Mesenchymal stem cell (in vitro differentiated cells and primary cell): ENCODE data around the gene C19orf67.

Experiments
- DNase-seq: peaks from one replicate; pipeline ENCODE4 v3.0.0-alpha.2; 2013
- H2AFZ ChIP-seq: one replicate; pipeline ENCODE4 v1.6.1; 2013; ENCODE audit warnings: low read depth, mild to moderate bottlenecking, control low read depth, inconsistent platforms, low read length, moderate library complexity
- H2AK5ac ChIP-seq: 2 replicates; pipeline ENCODE4 v1.6.1; 2013; ENCODE audit warnings: low read length, moderate library complexity, mild to moderate bottlenecking, inconsistent platforms; ENCODE audit not compliant: severe bottlenecking
- H2BK120ac ChIP-seq: one replicate; pipeline ENCODE4 v1.6.1; 2013; ENCODE audit warnings: low read depth, mild to moderate bottlenecking, inconsistent platforms, low read length, moderate library complexity
- H2BK12ac ChIP-seq, 2 experiments: one replicate each; pipeline ENCODE4 v1.6.1; 2013; ENCODE audit warnings: inconsistent platforms in 2 of 2, low read length in 2 of 2, mild to moderate bottlenecking in 2 of 2, moderate library complexity in 2 of 2, control low read depth in 1 of 2
- H2BK15ac ChIP-seq: one replicate; pipeline ENCODE4 v1.6.1; 2013; ENCODE audit warnings: mild to moderate bottlenecking, low read depth, inconsistent platforms; ENCODE audit not compliant: poor library complexity, severe bottlenecking
- H2BK5ac ChIP-seq: 2 replicates; pipeline ENCODE4 v1.6.1; 2013; ENCODE audit warnings: low read depth, mild to moderate bottlenecking, low read length, control low read depth, inconsistent platforms; ENCODE audit not compliant: poor library complexity, severe bottlenecking
- H3K14ac ChIP-seq, 2 experiments: one replicate each; pipeline ENCODE4 v1.6.1; 2013; ENCODE audit warnings: inconsistent platforms in 2 of 2, low read length in 2 of 2, control low read depth in 1 of 2, mild to moderate bottlenecking in 1 of 2, moderate library complexity in 1 of 2
- H3K18ac ChIP-seq, 2 experiments: one replicate each; pipeline ENCODE4 v1.6.1; 2013; ENCODE audit warnings: inconsistent platforms in 2 of 2, low read length in 2 of 2, control low read depth in 1 of 2, low read depth in 1 of 2, mild to moderate bottlenecking in 1 of 2
- H3K23ac ChIP-seq, 2 experiments: one replicate each; pipeline ENCODE4 v1.6.1; 2013; ENCODE audit warnings: inconsistent platforms in 2 of 2, low read length in 2 of 2, mild to moderate bottlenecking in 2 of 2, moderate library complexity in 2 of 2, control low read depth in 1 of 2
- H3K27ac ChIP-seq: 2 replicates; pipeline ENCODE4 v1.5.1; 2013; ENCODE audit warnings: mild to moderate bottlenecking, moderate library complexity, low read length, control low read depth, inconsistent platforms; ENCODE audit not compliant: poor library complexity, severe bottlenecking
- H3K27me3 ChIP-seq, 2 experiments: 2 replicates each; pipeline versions ENCODE4 v1.6.1 to v1.7.0; 2013; ENCODE audit warnings: low read length in 2 of 2, mild to moderate bottlenecking in 2 of 2, moderate library complexity in 2 of 2, control low read depth in 1 of 2, inconsistent platforms in 1 of 2; ENCODE audit not compliant: control insufficient read depth in 1 of 2, insufficient read depth in 1 of 2
- H3K36me3 ChIP-seq, 2 experiments: 2 replicates each; pipeline versions ENCODE4 v1.6.1 to v1.7.0; 2013; ENCODE audit warnings: low read length in 2 of 2, control low read depth in 1 of 2, inconsistent platforms in 1 of 2, low read depth in 1 of 2, mild to moderate bottlenecking in 1 of 2; ENCODE audit not compliant: insufficient read depth in 2 of 2, control insufficient read depth in 1 of 2
- H3K4ac ChIP-seq, 2 experiments: one replicate each; pipeline ENCODE4 v1.6.1; 2013; ENCODE audit warnings: inconsistent platforms in 2 of 2, low read length in 2 of 2, mild to moderate bottlenecking in 2 of 2, moderate library complexity in 2 of 2, control low read depth in 1 of 2, low read depth in 1 of 2
- H3K4me1 ChIP-seq: 2 replicates; pipeline ENCODE4 v1.6.1; 2013; ENCODE audit warnings: low read depth, low read length, control low read depth; ENCODE audit not compliant: control insufficient read depth, insufficient read depth
- H3K4me2 ChIP-seq: 2 replicates; pipeline ENCODE4 v1.6.1; 2013; ENCODE audit warnings: low read length, mild to moderate bottlenecking, inconsistent platforms; ENCODE audit not compliant: poor library complexity, severe bottlenecking
- H3K4me3 ChIP-seq, 2 experiments: 2 replicates each; pipeline versions ENCODE4 v1.5.1 to v1.7.0; 2013; ENCODE audit warnings: low read length in 2 of 2, mild to moderate bottlenecking in 2 of 2, control low read depth in 1 of 2, low read depth in 1 of 2; ENCODE audit not compliant: insufficient read depth in 1 of 2
- H3K79me1 ChIP-seq: replicated peaks from 2 replicates; pipeline ENCODE4 v1.6.1; 2013; ENCODE audit warnings: mild to moderate bottlenecking, control low read depth, low read length, inconsistent platforms; ENCODE audit not compliant: poor library complexity, severe bottlenecking
- H3K9ac ChIP-seq: 2 replicates; pipeline ENCODE4 v1.7.0; 2013; ENCODE audit warnings: mild to moderate bottlenecking, low read length, moderate library complexity
- H3K9me3 ChIP-seq: 2 replicates; pipeline ENCODE4 v1.7.0; 2013; ENCODE audit warnings: mild to moderate bottlenecking, low read length; ENCODE audit not compliant: control insufficient read depth
- H4K8ac ChIP-seq: one replicate; pipeline ENCODE4 v1.6.1; 2013; ENCODE audit warnings: inconsistent platforms, mild to moderate bottlenecking, low read length, moderate library complexity
- H4K91ac ChIP-seq: one replicate; pipeline ENCODE4 v1.6.1; 2013; ENCODE audit warnings: mild to moderate bottlenecking, low read length, inconsistent platforms
- WGBS: methylation state at CpG from one replicate; pipeline ENCODE4 v1.1.7; 2013; ENCODE audit warnings: mixed read lengths; 5-methylcytosine and 5-hydroxymethylcytosine counted together

Gene C19orf67

DNA sequence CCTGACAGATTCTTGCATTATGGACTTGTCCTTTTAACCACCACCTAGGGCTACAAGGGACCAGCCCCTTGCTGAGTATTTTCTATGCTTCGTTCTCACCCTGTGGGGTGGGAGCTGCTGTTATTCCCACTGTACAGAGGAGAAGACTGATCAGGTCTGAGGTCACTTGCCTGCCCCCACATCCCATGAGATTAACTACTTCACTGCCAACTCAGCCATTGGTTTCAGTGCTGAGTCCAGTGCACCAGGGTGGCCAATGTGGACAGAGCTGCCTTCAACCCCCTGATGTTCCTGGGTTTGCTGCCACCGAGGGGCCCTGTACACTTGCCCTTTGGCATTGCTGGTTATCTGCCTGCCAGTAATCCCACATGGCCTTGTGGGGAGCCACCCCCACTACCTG is 25.1 kb upstream of the C19orf67 start:
- Histone ChIP-seq H3K18ac (no peak overlapping the region), H3K14ac (no peak overlapping the region), H3K9me3 (no peaks in the 10 kb centered on the region), H3K79me1 (peaks cover 45% of the 10 kb centered on the region), H3K4me2 (no peak overlapping the region), H3K4me3 (no peak overlapping the region), H2BK5ac (no peak overlapping the region), H3K9ac (peak overlapping the region; percentile 35), H4K8ac (no peak overlapping the region), H3K27me3 (no peaks in the 10 kb centered on the region), H2AK5ac (no peak overlapping the region), H3K4ac (no peak overlapping the region), H3K4me1 (peaks cover 38% of the 10 kb centered on the region), H2AFZ (no peak overlapping the region), H2BK12ac (no peak overlapping the region), H3K36me3 (peaks cover 10 to 28% of the 10 kb centered on the region in 2 experiments), H2BK15ac (no peak overlapping the region), H2BK120ac (no peak overlapping the region), H3K27ac (no peak overlapping the region), H3K23ac (no peak overlapping the region), H4K91ac (peak overlapping the region; percentile 3)
- 78% methylated on average over 2 of the region's 2 CpGs for WGBS
- no peak for DNase-seq

- peaks cover 30 to 40% of the 10 kb centered on the region in 2 experiments for H3K36me3 ChIP-seq
- no peak overlapping the region for H4K91ac ChIP-seq
- no peak overlapping the region for H3K27ac ChIP-seq
- H2BK120ac ChIP-seq: no peak overlapping the region
- 91% methylated on average over 22 of the region's 23 CpGs for WGBS
- no peak overlapping the region for H3K4ac ChIP-seq
- H3K4me2 ChIP-seq: no peak overlapping the region
- no peak overlapping the region for H3K14ac ChIP-seq
- no peak overlapping the region for H3K18ac ChIP-seq
- no peak overlapping the region for H3K23ac ChIP-seq
- H4K8ac ChIP-seq: peak overlapping the region; percentile 16
- H2BK5ac ChIP-seq: no peak overlapping the region
- peak overlapping the region in 1 of 2 experiments; percentile 1 for H3K4me3 ChIP-seq
- H3K27me3 ChIP-seq: no peaks in the 10 kb centered on the region
- H3K4me1 ChIP-seq: peaks cover 21% of the 10 kb centered on the region
- H3K9ac ChIP-seq: peak overlapping the region; percentile 30
- peaks cover 28% of the 10 kb centered on the region for H3K79me1 ChIP-seq
- peak overlapping the region; percentile 12 for H2BK15ac ChIP-seq
- H2BK12ac ChIP-seq: no peak overlapping the region
- no peaks in the 10 kb centered on the region for H3K9me3 ChIP-seq
- H2AK5ac ChIP-seq: no peak overlapping the region
- no peak overlapping the region for H2AFZ ChIP-seq
- no peak for DNase-seq
Measured at GRCh38 chr19:14107581-14108461, 22.2 kb upstream of the C19orf67 start.

DNA sequence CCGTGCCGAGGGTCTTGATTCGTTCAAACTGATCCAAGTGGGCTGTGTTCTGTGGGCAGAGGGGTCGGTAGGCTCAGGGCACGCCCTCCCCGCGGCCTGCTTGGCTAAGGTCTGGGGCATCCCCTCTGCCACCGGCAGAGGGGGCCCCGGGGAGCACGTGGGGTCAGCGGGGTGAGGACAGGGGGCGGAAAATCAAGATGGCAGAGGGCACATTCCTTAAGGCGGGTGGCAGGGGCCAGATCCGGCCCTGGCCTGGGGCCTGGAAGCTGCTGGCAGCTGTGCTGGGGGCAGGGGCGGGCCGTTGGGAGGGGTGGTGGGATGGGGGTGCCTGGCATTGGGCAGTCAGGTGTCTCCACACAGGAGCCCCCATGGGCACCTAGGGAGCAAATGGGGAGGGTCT is 21.3 kb upstream of the C19orf67 start:
- H2BK15ac ChIP-seq: no peak overlapping the region
- H3K36me3 ChIP-seq: peaks cover 38 to 49% of the 10 kb centered on the region in 2 experiments
- H4K8ac ChIP-seq: no peak overlapping the region
- H3K4me1 ChIP-seq: peaks cover 11% of the 10 kb centered on the region
- no peak overlapping the region for H2AFZ ChIP-seq
- no peak overlapping the region for H3K23ac ChIP-seq
- no peaks in the 10 kb centered on the region for H3K9me3 ChIP-seq
- no peak overlapping the region for H3K4me3 ChIP-seq
- H3K27ac ChIP-seq: no peak overlapping the region
- no peak overlapping the region for H3K4ac ChIP-seq
- DNase-seq: no peak
- H2BK12ac ChIP-seq: no peak overlapping the region
- H3K79me1 ChIP-seq: peaks cover 26% of the 10 kb centered on the region
- H3K27me3 ChIP-seq: no peaks in the 10 kb centered on the region
- no peak overlapping the region for H2BK5ac ChIP-seq
- no peak overlapping the region for H3K9ac ChIP-seq
- H3K4me2 ChIP-seq: no peak overlapping the region
- H3K14ac ChIP-seq: no peak overlapping the region
- H2AK5ac ChIP-seq: no peak overlapping the region
- 89% methylated on average over 16 of the region's 16 CpGs for WGBS
- H2BK120ac ChIP-seq: no peak overlapping the region
- no peak overlapping the region for H3K18ac ChIP-seq
- no peak overlapping the region for H4K91ac ChIP-seq

DNA sequence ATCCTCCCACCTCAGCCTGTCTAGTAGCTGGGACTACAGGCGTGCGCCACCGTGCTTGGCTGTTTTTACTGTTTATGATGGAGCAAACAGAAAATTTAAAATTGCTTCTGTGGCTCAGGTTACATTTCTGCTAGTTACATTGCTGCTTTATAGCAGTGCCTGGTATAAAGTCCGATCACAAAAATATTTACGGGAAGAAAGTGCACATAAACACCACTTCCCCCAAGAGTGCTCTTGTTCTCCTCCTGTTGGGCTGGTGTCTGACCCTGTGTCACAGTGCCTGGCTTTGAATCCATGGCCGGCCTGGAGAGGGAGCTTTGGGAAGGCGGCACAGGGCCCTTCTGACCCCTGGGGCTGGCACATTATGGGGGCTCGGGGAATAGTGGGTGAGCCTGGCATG is 20.1 kb upstream of the C19orf67 start:
- Histone ChIP-seq H2BK15ac (no peak overlapping the region), H3K36me3 (peaks cover 46 to 60% of the 10 kb centered on the region in 2 experiments), H3K4ac (no peak overlapping the region), H3K4me1 (peaks cover 5% of the 10 kb centered on the region), H3K4me3 (no peak overlapping the region), H2BK120ac (no peak overlapping the region), H3K79me1 (peaks cover 17% of the 10 kb centered on the region), H2BK12ac (no peak overlapping the region), H2AK5ac (no peak overlapping the region), H3K14ac (no peak overlapping the region), H3K18ac (no peak overlapping the region), H3K9me3 (no peaks in the 10 kb centered on the region), H3K4me2 (no peak overlapping the region), H2BK5ac (no peak overlapping the region), H3K27me3 (no peaks in the 10 kb centered on the region), H2AFZ (no peak overlapping the region), H3K23ac (no peak overlapping the region), H3K9ac (no peak overlapping the region), H4K91ac (no peak overlapping the region), H4K8ac (no peak overlapping the region), H3K27ac (no peak overlapping the region)
- DNase-seq: no peak
- 97% methylated on average over 8 of the region's 8 CpGs for WGBS
